Suprapubic skin (tissue), 4 donors: ENCODE data around the gene SH3BGR.

Source experiments
- POLR2A ChIP-seq, 2 donors: fragments of 450-650 bp; IDR thresholded peaks; one replicate each; pipeline ENCODE4 v1.6.1; 2017; ENCODE audit warnings: antibody characterized with exemption in 2 of 2, mild to moderate bottlenecking in 2 of 2, moderate library complexity in 2 of 2
- POLR2AphosphoS5 ChIP-seq, 3 donors: sonication (generic); formaldehyde crosslinking; IDR thresholded peaks; one replicate each; pipeline ENCODE4 v1.6.1; 2017; ENCODE audit warnings: antibody characterized with exemption in 3 of 3
- TF ChIP-seq, protein P1 (sequence below), 2 donors: fragments of 200-600 bp in 1 of 2; fragments of 450-650 bp in 1 of 2; sonication (generic) in 1 of 2; IDR thresholded peaks; one replicate each; pipeline ENCODE4 v1.5.1; 2016 to 2019; ENCODE audit warnings: antibody characterized with exemption in 2 of 2, mild to moderate bottlenecking in 1 of 2, moderate library complexity in 1 of 2

DNA sequence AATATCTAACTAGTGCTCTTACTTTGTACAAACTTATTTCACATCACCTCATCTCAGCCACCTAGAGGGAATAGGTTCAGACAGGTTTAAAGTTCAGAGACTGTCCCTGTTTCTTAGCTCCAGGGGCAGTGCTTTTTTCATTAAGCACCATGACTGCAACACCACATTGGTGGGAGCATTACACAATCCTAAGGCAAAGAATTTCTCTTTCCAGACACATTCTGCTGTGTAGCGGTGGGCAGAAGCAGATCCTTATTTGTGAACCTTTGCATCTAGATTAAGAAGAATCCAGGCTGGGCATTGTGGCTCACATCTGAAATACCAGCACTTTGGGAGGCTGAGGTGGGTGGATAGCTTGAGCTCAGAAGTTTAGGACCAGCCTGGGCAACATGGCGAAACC, 22.3 kb upstream of the SH3BGR start:
- TF ChIP-seq, protein P1, sequence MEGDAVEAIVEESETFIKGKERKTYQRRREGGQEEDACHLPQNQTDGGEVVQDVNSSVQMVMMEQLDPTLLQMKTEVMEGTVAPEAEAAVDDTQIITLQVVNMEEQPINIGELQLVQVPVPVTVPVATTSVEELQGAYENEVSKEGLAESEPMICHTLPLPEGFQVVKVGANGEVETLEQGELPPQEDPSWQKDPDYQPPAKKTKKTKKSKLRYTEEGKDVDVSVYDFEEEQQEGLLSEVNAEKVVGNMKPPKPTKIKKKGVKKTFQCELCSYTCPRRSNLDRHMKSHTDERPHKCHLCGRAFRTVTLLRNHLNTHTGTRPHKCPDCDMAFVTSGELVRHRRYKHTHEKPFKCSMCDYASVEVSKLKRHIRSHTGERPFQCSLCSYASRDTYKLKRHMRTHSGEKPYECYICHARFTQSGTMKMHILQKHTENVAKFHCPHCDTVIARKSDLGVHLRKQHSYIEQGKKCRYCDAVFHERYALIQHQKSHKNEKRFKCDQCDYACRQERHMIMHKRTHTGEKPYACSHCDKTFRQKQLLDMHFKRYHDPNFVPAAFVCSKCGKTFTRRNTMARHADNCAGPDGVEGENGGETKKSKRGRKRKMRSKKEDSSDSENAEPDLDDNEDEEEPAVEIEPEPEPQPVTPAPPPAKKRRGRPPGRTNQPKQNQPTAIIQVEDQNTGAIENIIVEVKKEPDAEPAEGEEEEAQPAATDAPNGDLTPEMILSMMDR (IDR thresholded peaks at IDR 0.05), result no peak
- TF ChIP-seq POLR2A (IDR thresholded peaks at IDR 0.05) (no peak), POLR2AphosphoS5 (IDR thresholded peaks at IDR 0.05) (no peak)
